H1 (cell line): ENCODE results near the gene FAM83G. TPM values are rescaled to one million over a fixed set of nuclear protein-coding genes. Genes with fewer than 3 reads are reported as not detected.

ENCODE experiments used
- CTCF ChIA-PET: fragments of 300-600 bp; sonication (Branson Sonifier 250); formaldehyde crosslinking; loops from one replicate; lab custom pipeline; 2021; ENCODE audit not compliant: partially characterized antibody; lab: Charles Lee
- POLR2A ChIA-PET: fragments of 300-600 bp; sonication (Branson Sonifier 250); formaldehyde crosslinking; loops from one replicate; lab custom pipeline; 2021; ENCODE audit warnings: inconsistent platforms; ENCODE audit not compliant: partially characterized antibody; lab: Charles Lee
- DNase-seq, 2 experiments: peaks; one replicate each; pipeline versions ENCODE4 v3.0.0 to v3.0.0-alpha.2; 2010 to 2022; ENCODE audit warnings: low spot score in 2 of 2, low read depth in 1 of 2, mixed read lengths in 1 of 2
- FAIRE-seq: peaks from 2 replicates; lab custom pipeline; 2011; peaks lifted over from hg19 to GRCh38; lab: Jason Lieb, UNC
- H2AFZ ChIP-seq: 2 replicates; pipeline ENCODE4 v1.8.1; 2012; ENCODE audit warnings: low read length, inconsistent platforms
- H2AK5ac ChIP-seq: 2 replicates; pipeline ENCODE4 v1.6.1; 2013; ENCODE audit warnings: low read depth, low read length
- H2BK120ac ChIP-seq: replicated peaks from 2 replicates; pipeline ENCODE3; 2013; ENCODE audit warnings: low read depth, low read length, inconsistent platforms
- H2BK12ac ChIP-seq: 2 replicates; pipeline ENCODE4 v1.6.1; 2013; ENCODE audit warnings: low read depth, low read length
- H2BK15ac ChIP-seq: 2 replicates; pipeline ENCODE4 v1.6.1; 2013; ENCODE audit warnings: low read length
- H2BK20ac ChIP-seq: 2 replicates; pipeline ENCODE4 v1.6.1; 2013; ENCODE audit warnings: low read length
- H2BK5ac ChIP-seq: 2 replicates; pipeline ENCODE4 v1.6.1; 2013; ENCODE audit warnings: low read depth, low read length
- H3K14ac ChIP-seq: 2 replicates; pipeline ENCODE4 v1.6.1; 2013; ENCODE audit warnings: inconsistent platforms; ENCODE audit not compliant: insufficient read length
- H3K18ac ChIP-seq: 2 replicates; pipeline ENCODE4 v1.6.1; 2013; ENCODE audit warnings: low read length; ENCODE audit errors: extremely low read depth
- H3K23ac ChIP-seq: 2 replicates; pipeline ENCODE4 v1.6.1; 2013; ENCODE audit warnings: inconsistent platforms; ENCODE audit not compliant: insufficient read length
- H3K23me2 ChIP-seq: 2 replicates; pipeline ENCODE4 v1.6.1; 2013; ENCODE audit warnings: low read depth, low read length
- H3K27ac ChIP-seq: 2 replicates; pipeline ENCODE4 v1.6.1; 2011; ENCODE audit warnings: low read depth, low read length, inconsistent platforms
- H3K27me3 ChIP-seq, 4 experiments: replicated peaks in 1 of 4; 1 replicate in 1 of 4; 2 replicates in 3 of 4; pipeline versions ENCODE4 v1.6.1 to v1.8.1; 2011 to 2013; ENCODE audit warnings: low read length in 3 of 4, mild to moderate bottlenecking in 3 of 4, inconsistent platforms in 2 of 4, mixed read lengths in 2 of 4, moderate library complexity in 1 of 4; ENCODE audit not compliant: control insufficient read depth in 3 of 4, insufficient read depth in 3 of 4; ENCODE audit errors: extremely low read depth in 1 of 4
- H3K36me3 ChIP-seq, 4 experiments: 2 replicates each; pipeline versions ENCODE4 v1.6.1 to v1.8.1; 2011 to 2013; ENCODE audit warnings: mild to moderate bottlenecking in 4 of 4, low read length in 3 of 4, moderate library complexity in 2 of 4, control low read depth in 1 of 4, inconsistent platforms in 1 of 4; ENCODE audit not compliant: insufficient read depth in 4 of 4, control insufficient read depth in 2 of 4
- H3K4ac ChIP-seq: replicated peaks from 2 replicates; pipeline ENCODE3; 2013; ENCODE audit warnings: low read length, low read depth, mixed read lengths, inconsistent platforms; ENCODE audit not compliant: insufficient read length
- H3K4me1 ChIP-seq, 4 experiments: replicated peaks in 1 of 4; 1 replicate in 1 of 4; 2 replicates in 3 of 4; pipeline versions ENCODE4 v1.6.1 to v1.8.1; 2011 to 2013; ENCODE audit warnings: low read length in 3 of 4, inconsistent platforms in 2 of 4, mixed read lengths in 1 of 4; ENCODE audit not compliant: insufficient read depth in 4 of 4, control insufficient read depth in 3 of 4
- H3K4me2 ChIP-seq, 2 experiments: 2 replicates each; pipeline versions ENCODE4 v1.6.1 to v1.8.1; 2011 to 2013; ENCODE audit warnings: low read depth in 2 of 2, low read length in 2 of 2, control low read depth in 1 of 2, inconsistent platforms in 1 of 2, mild to moderate bottlenecking in 1 of 2; ENCODE audit not compliant: insufficient read depth in 1 of 2
- H3K4me3 ChIP-seq, 4 experiments: fragments of 200-600, 300-600 bp in 1 of 4; sonication (generic), shearing (Covaris generic), sonication (Bioruptor Twin) in 1 of 4; 2 replicates each; pipeline versions ENCODE4 v1.5.1 to v1.8.1; 2011 to 2016; ENCODE audit warnings: low read length in 4 of 4, low read depth in 3 of 4, control low read depth in 2 of 4, inconsistent platforms in 2 of 4, mild to moderate bottlenecking in 2 of 4, mixed read lengths in 1 of 4, moderate library complexity in 1 of 4; ENCODE audit not compliant: insufficient read depth in 2 of 4; ENCODE audit errors: extremely low read depth in 1 of 4
- H3K56ac ChIP-seq: replicated peaks from 2 replicates; pipeline ENCODE3; 2013; ENCODE audit warnings: low read depth, mild to moderate bottlenecking, mixed read lengths, low read length, inconsistent platforms; ENCODE audit not compliant: insufficient read length
- H3K79me1 ChIP-seq: 2 replicates; pipeline ENCODE4 v1.6.1; 2013; ENCODE audit warnings: low read depth, low read length, control low read depth
- H3K79me2 ChIP-seq, 2 experiments: 2 replicates each; pipeline versions ENCODE4 v1.6.1 to v1.8.1; 2012 to 2013; ENCODE audit warnings: low read length in 2 of 2, mild to moderate bottlenecking in 2 of 2, inconsistent platforms in 1 of 2; ENCODE audit not compliant: insufficient read depth in 2 of 2, control insufficient read depth in 1 of 2
- H3K9ac ChIP-seq, 4 experiments: replicated peaks in 1 of 4; 1 replicate in 1 of 4; 2 replicates in 3 of 4; pipeline versions ENCODE4 v1.6.1 to v1.8.1; 2011 to 2013; ENCODE audit warnings: low read depth in 3 of 4, low read length in 3 of 4, control low read depth in 2 of 4, mild to moderate bottlenecking in 2 of 4, moderate library complexity in 2 of 4, inconsistent platforms in 1 of 4; ENCODE audit errors: extremely low read depth in 1 of 4
- H3K9me3 ChIP-seq, 2 experiments: 2 replicates each; pipeline versions ENCODE4 v1.6.1 to v1.8.1; 2012 to 2013; ENCODE audit warnings: mild to moderate bottlenecking in 2 of 2, moderate library complexity in 2 of 2, control low read depth in 1 of 2, inconsistent platforms in 1 of 2, low read depth in 1 of 2, low read length in 1 of 2, mixed read lengths in 1 of 2; ENCODE audit not compliant: insufficient read depth in 2 of 2
- H4K20me1 ChIP-seq, 2 experiments: replicated peaks in 1 of 2; 2 replicates each; pipeline versions ENCODE3 to v1.8.1; 2011 to 2013; ENCODE audit warnings: inconsistent platforms in 2 of 2, low read length in 2 of 2, mild to moderate bottlenecking in 1 of 2; ENCODE audit not compliant: insufficient read depth in 2 of 2, control insufficient read depth in 1 of 2
- H4K5ac ChIP-seq: 2 replicates; pipeline ENCODE4 v1.6.1; 2013; ENCODE audit warnings: low read length, low read depth, mixed read lengths, inconsistent platforms; ENCODE audit not compliant: insufficient read length
- H4K8ac ChIP-seq: 2 replicates; pipeline ENCODE4 v1.8.0; 2013; ENCODE audit warnings: mild to moderate bottlenecking, moderate library complexity, low read length, inconsistent platforms; ENCODE audit not compliant: insufficient read depth; ENCODE audit errors: extremely low read depth
- H4K91ac ChIP-seq: replicated peaks from 2 replicates; pipeline ENCODE3; 2013; ENCODE audit warnings: low read length, mixed read lengths, inconsistent platforms; ENCODE audit not compliant: insufficient read length
- BACH1 ChIP-seq: IDR thresholded peaks from 2 replicates; pipeline ENCODE4 v1.6.1; 2012; ENCODE audit warnings: low read length, improper control_type of control experiment
- CHD2 ChIP-seq: IDR thresholded peaks from 2 replicates; pipeline ENCODE4 v1.6.1; 2012; ENCODE audit warnings: low read length, improper control_type of control experiment
- EGR1 ChIP-seq: IDR thresholded peaks from 2 replicates; pipeline ENCODE4 v1.6.1; 2011; ENCODE audit warnings: low read depth, low read length, borderline replicate concordance
- EP300 ChIP-seq, 2 experiments: IDR thresholded peaks; 1 replicate in 1 of 2; 2 replicates in 1 of 2; pipeline ENCODE4 v1.6.1; 2011 to 2012; ENCODE audit warnings: low read depth in 2 of 2, low read length in 2 of 2, mild to moderate bottlenecking in 2 of 2, borderline replicate concordance in 1 of 2, inconsistent platforms in 1 of 2, moderate library complexity in 1 of 2
- FOSL1 ChIP-seq: IDR thresholded peaks from 2 replicates; pipeline ENCODE4 v1.6.1; 2011; ENCODE audit warnings: mild to moderate bottlenecking, low read depth, low read length, moderate library complexity; ENCODE audit not compliant: insufficient read depth
- JUND ChIP-seq: IDR thresholded peaks from 2 replicates; pipeline ENCODE4 v1.6.1; 2011; ENCODE audit warnings: mild to moderate bottlenecking, improper control_type of control experiment, low read length
- PHF8 ChIP-seq: fragments of 200-600 bp; sonication (generic); conservative IDR thresholded peaks from 2 replicates; pipeline ENCODE4 v1.7.1; 2012; ENCODE audit warnings: low read depth, mild to moderate bottlenecking, inconsistent platforms, low read length, moderate library complexity
- RAD21 ChIP-seq, 2 experiments: IDR thresholded peaks in 1 of 2; conservative IDR thresholded peaks in 1 of 2; 2 replicates each; pipeline ENCODE4 v1.6.1; 2011; ENCODE audit warnings: low read depth in 2 of 2, low read length in 2 of 2, improper control_type of control experiment in 1 of 2, inconsistent platforms in 1 of 2, mild to moderate bottlenecking in 1 of 2, moderate library complexity in 1 of 2
- RXRA ChIP-seq: IDR thresholded peaks from 2 replicates; pipeline ENCODE4 v1.6.1; 2011; ENCODE audit warnings: low read depth, mild to moderate bottlenecking, low read length, moderate library complexity; ENCODE audit not compliant: insufficient read depth
- SAP30 ChIP-seq: fragments of 300-600 bp; sonication (generic); IDR thresholded peaks from 2 replicates; pipeline ENCODE4 v1.7.1; 2012; ENCODE audit warnings: low read length, moderate library complexity, mild to moderate bottlenecking, inconsistent platforms; ENCODE audit not compliant: insufficient read depth, insufficient replicate concordance
- SIN3A ChIP-seq, 2 experiments: IDR thresholded peaks in 1 of 2; conservative IDR thresholded peaks in 1 of 2; 2 replicates each; pipeline ENCODE4 v1.6.1; 2011 to 2012; ENCODE audit warnings: low read length in 2 of 2, improper control_type of control experiment in 1 of 2, low read depth in 1 of 2, mild to moderate bottlenecking in 1 of 2
- SP1 ChIP-seq: IDR thresholded peaks from 2 replicates; pipeline ENCODE4 v1.6.1; 2011; ENCODE audit warnings: low read depth, low read length
- WGBS, 2 experiments: shearing (Covaris generic) in 1 of 2; methylation state at CpG; one replicate each; pipeline versions ENCODE4 v1.1.6 to v1.1.7; 2013 to 2015; ENCODE audit warnings: low lambda C conversion rate in 2 of 2, mixed read lengths in 2 of 2, inconsistent platforms in 1 of 2, low coverage in 1 of 2, missing lambda C conversion rate in 1 of 2; ENCODE audit not compliant: insufficient replicate concordance in 2 of 2, insufficient coverage in 1 of 2, insufficient read length in 1 of 2; ENCODE audit errors: extremely low coverage in 1 of 2, missing lambda C conversion rate in 1 of 2; 5-methylcytosine and 5-hydroxymethylcytosine counted together
- polyA plus RNA-seq, 7 experiments: library from polyadenylated mRNA; depleted of rRNA in 3 of 7; stranded (reverse) in 5 of 7; unstranded in 2 of 7; fragments of >200 nt in 5 of 7; fragments of 200-250 nt in 2 of 7; gene quantifications; 1 replicate in 5 of 7; 2 replicates in 1 of 7; 4 replicates in 1 of 7; pipeline versions ENCODE4 v1.2.1 to v1.2.3, GENCODE V29; 2011 to 2013; ENCODE audit warnings: missing spikeins in 2 of 7, mixed read lengths in 2 of 7
- total RNA-seq: library from RNA; stranded (reverse); fragmentation: NEBNext Ultra II Directional; extraction: Animal tissue kit (Norgen Biotek cat#: 25700); gene quantifications from 2 replicates; pipeline ENCODE4 v1.2.1, GENCODE V29; 2021

FAM83G gene
- total and polyA plus RNA-seq, 2 of the 8 experiments (the other 6 are each of a cell fraction or from before 2014, with no cell fraction given) = 15.4 to 29.0 TPM

DNA sequence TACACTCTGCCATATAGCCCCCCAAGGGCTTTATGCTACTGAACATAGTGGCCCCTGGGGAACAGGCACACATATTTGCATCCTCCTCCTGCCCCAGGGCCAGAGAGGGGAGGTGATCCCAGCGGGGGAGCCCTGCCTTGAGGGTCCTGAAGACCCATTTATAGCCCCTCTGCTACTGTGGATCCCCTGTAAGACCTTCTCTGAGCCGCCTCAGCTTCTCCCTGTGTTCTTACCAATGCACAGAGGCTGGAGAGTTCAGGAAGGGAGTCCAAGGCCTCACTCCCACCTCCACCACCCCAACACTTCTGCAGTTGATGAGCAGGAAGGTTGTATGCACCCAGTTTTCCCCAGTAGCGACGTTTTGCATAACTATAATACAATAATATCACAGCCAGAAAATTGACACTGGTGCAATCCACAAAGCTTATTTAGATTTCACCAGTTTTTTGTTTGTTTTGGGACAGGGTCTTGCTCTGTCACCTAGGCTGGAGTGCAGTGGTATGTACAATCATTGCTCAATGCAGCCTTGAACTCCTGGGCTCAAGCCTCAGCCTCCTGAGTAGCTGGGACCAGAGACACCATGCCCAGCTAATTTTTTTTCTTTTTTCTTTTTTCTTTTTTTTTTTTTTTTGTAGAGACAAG, 1.3 kb upstream of the FAM83G start:
- Histone ChIP-seq H3K27me3 (no peaks in the 10 kb centered on the region), H3K4me3 (no peak overlapping the region), H2BK12ac (peak overlapping the region; percentile 84), H4K20me1 (peaks cover 10 to 17% of the 10 kb centered on the region in 2 experiments), H4K91ac (no peak overlapping the region), H2AFZ (no peak overlapping the region), H4K8ac (no peak overlapping the region), H3K23me2 (peaks cover 10% of the 10 kb centered on the region), H3K27ac (no peak overlapping the region), H2BK20ac (0 out of 2 replicates have a peak overlapping the region, but pooled peaks have one; percentile 48), H3K4me1 (peaks cover 0 to 23% (median 18%) of the 10 kb centered on the region in 4 experiments; a peak in 6 of 7 replicates), H2BK15ac (0 out of 2 replicates have a peak overlapping the region, but pooled peaks have one; percentile 72), H4K5ac (no peak overlapping the region), H3K79me2 (peaks cover 0 to 30% of the 10 kb centered on the region in 2 experiments; a peak in 2 of 4 replicates), H2BK5ac (no peak overlapping the region), H3K36me3 (peaks cover 0 to 20% (median 5%) of the 10 kb centered on the region in 4 experiments; a peak in 4 of 8 replicates), H3K9me3 (peaks cover 0 to 6% of the 10 kb centered on the region in 2 experiments; a peak in 2 of 4 replicates), H3K56ac (no peak overlapping the region), H3K9ac (no peak overlapping the region), H3K4ac (no peak overlapping the region), H2AK5ac (no peak overlapping the region), H3K18ac (no peak overlapping the region), H3K4me2 (no peak overlapping the region; a peak in 1 of 4 replicates), H3K23ac (no peak overlapping the region), H2BK120ac (no peak overlapping the region), H3K79me1 (peaks cover 23% of the 10 kb centered on the region), H3K14ac (no peak overlapping the region)
- ChIA-PET POLR2A (no interaction called here), CTCF (no interaction called here)
- no peak for FAIRE-seq
- WGBS, 2 experiments = 96% methylated on average over 4 of the region's 4 CpGs; no CpG with 5 or more reads in 1 of the 2 experiments
- DNase-seq = no peak
- TF ChIP-seq PHF8 (no peak), SAP30 (no peak), FOSL1 (no peak), BACH1 (no peak), RXRA (no peak), RAD21 (IDR thresholded peaks at IDR 0.05 in 1 of 2, conservative IDR thresholded peaks at IDR 0.05 in 1 of 2; ENCODE audit: low read depth in 2 of 2, low read length in 2 of 2) (no peak), CHD2 (no peak), SP1 (no peak), JUND (no peak), EGR1 (no peak), SIN3A (conservative IDR thresholded peaks at IDR 0.05 in 1 of 2, IDR thresholded peaks at IDR 0.05 in 1 of 2; ENCODE audit: low read depth in 1 of 2, low read length in 2 of 2) (no peak), EP300 (IDR thresholded peaks at IDR 0.05; ENCODE audit: borderline replicate concordance in 1 of 2, low read depth in 2 of 2, low read length in 2 of 2) (no peak)
